NCI-H82 treated with DMSO at 0.1 percent for 48 hours (cell line): ENCODE data around the gene CNOT1.

ENCODE experiments used
- DNase-seq: peaks from one replicate; lab custom pipeline; 2025; ENCODE audit not compliant: unreplicated experiment; lab: John Stamatoyannopoulos, UW

CNOT1 gene

DNA sequence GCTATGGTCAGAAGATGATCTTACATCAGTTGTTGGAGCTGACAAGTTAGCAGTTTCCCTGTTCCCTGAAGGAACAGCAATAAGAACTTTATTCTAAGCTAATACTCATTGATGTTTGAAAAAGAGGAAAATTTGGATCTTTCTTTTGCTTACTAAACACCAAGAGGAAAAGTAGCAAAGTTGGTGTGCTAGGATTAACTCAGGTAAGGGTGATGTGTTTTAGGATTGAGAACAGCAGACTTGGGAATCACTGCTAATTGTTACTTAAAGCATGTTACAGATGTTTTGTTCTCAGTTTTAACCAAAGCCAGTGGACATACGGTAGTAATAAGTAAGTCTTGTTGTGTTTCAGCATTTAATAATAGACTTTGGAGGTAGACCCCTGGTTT, 110.7 kb downstream of the CNOT1 start:
- DNase-seq, result no peak

DNA sequence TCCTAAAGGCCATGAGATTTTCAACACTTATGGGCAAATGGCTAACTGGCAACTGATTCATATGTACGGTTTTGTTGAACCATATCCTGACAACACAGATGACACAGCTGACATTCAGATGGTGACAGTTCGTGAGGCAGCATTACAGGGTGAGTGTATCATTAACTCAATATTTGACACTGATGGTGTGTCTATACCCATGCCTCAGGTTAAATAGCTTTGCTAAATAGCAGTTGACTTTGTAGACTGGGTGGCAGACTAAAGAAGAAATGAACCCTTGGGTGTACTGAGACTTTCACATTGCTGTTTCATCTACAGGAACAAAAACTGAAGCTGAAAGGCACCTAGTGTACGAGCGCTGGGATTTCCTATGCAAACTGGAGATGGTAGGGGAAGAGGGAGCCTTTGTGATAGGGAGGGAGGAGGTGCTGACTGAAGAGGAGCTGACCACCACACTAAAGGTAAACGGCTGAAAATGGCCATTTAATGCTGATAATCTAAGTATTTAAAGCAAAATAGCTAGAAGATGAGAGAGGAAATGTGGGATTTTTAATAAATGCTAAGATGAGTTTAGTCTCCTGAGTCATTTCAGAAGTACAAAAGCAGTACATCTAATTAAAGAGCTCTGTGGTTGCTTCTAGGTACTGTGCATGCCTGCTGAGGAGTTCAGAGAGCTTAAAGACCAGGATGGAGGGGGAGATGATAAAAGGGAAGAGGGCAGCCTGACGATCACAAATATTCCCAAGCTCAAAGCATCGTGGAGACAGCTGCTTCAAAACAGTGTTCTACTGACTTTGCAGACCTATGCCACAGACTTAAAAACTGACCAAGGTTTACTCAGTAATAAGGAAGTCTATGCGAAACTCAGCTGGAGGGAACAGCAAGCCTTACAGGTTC, 111.3 kb downstream of the CNOT1 start:
- no peak for DNase-seq

DNA sequence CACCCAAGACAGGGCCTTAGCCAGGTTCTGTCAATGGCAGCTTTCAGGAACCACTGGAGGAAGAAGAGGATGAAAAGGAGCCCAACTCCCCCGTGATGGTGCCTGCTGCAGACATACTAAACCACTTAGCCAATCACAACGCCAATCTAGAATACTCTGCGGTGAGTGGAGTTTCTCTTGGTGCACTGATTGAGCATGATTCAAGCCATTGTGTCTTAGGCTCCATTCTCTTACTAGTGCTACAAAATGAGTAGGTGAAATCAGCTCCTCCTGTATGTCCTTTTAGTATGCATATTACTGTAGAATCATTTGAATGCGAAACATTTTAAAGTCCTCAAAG, 112.9 kb downstream of the CNOT1 start:
- no peak for DNase-seq

DNA sequence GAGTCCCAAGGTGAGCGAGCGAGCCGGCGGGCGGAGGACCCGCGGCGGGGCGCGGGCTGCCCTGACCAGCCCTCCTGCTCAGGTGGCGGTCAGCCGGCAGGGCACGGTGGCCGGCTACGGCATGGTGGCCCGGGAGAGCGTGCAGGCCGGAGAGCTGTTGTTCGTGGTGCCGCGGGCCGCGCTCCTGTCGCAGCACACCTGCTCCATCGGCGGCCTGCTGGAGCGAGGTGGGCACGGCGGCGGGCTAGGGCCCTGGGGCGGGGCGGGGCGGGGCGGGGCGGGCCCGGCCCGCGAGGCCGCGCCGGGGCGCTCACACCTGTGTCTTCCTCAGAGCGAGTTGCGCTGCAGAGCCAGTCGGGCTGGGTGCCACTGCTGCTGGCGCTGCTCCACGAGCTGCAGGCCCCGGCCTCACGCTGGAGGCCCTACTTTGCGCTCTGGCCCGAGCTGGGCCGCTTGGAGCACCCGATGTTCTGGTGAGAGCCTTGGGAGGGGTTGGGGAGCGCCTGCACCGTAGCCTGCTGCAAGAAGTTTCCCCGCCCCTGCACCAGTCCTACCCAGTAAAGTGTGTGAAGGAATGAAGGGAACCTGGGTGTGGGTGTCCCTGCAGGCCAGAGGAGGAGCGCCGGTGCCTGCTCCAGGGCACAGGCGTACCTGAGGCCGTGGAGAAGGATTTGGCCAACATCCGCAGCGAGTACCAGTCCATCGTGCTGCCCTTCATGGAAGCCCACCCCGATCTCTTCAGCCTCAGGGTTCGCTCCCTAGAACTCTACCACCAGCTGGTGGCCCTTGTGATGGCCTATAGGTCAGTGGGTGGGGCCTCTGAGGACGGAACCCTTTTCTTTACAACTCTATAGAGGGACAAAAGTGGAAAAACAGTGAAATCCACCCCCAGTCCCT, 113.5 kb downstream of the CNOT1 start:
- no peak for DNase-seq

DNA sequence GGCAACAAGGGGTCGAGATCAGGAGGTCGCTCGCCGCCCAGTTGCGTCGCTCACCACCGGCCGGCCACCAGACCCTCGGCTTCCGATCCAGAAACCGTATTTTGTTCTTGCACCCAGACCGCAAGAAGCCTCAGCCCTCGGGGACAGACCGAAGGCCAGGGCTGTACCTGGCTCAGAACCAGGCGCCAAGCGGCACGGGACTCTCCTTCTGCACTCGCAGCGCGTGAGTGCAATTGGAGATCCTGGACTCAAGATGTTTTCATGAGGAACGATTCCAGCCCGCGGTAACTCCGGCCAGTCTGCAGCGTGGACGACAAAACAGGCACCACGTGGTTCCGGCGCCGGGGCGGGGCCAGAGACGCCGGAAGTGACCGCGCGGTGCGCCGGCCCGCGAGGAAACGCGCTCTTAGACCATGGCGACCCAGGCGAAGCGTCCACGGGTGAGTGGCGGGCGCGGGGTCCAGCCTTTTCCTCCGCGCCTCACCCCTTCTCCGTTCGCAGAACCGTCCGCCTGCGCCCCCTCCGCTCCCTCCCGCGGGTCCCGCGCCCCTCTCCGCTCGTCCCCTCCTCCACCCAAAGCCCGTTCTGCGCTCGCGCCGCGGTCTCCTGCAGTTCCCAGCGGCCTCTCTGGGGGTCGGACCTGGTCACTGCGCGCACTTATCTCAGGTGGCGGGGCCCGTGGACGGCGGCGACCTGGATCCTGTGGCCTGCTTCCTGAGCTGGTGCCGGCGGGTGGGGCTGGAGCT, 114.3 kb downstream of the CNOT1 start, which contains the start of gene SETD6:
SETD6 (plus strand) TSS at position 393 of the 746 bp plus-strand sequence; CDS start at position 414, 21 bp downstream.
- peak; percentile 66 for DNase-seq

DNA sequence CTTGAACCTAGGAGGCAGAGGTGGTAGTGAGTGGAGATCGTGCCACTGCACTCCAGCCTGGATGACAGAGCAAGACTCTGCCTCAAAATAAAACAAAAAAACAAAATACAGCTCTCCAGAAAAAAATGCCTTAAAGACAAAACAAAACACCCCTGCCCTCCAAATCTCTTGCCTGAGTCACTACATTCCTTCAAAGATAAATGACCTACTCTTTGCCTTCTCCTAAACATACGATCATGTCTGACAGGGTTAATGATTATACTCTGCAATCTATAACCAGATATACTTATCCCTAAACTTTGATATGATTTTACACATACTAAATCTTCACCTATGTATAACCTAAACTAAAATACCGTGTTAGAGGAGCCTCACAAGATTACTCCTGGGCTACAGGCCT, 115.8 kb downstream of the CNOT1 start:
- DNase-seq, result no peak

DNA sequence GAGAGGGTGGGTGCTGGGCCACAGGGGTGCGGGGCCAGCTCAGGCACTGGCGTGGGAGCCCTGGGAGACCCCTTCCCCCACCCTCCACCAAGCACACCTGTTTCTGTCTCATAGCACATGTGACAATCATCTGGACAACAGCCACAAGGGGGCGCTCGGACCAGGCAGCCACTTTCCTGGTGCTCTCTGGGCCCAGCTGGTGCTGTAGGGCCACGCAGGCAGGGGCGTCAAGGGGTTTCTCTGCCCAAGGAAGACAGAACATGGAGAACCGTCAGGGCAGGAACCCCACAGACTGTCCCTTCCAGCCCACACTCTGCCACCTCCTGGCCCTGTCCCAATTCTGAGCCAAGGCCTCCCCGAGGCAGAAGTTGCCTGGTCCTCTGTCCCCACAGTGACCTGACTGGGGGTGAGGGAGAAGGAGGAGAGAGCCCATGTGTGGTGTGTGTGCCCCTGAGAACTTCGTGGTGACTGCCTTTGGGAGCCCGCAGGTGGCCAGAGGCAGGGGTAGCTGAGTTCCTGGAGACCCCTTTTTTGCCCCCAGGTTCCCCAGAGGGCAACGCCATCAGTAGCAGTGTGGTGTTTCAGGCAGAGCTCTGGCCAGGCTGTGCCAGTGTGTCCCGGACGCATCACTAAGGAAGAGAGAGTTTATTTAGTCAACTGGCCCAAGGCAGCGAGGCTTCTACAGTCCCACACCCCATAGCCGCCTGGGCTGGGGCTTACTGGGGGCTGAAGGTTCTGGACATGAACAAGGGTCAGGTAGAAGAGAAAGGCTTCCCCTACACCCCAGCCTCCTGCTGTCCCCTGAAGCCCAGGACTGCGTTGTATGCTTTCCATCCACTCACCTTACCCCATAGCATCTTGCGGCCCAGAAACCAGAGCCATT, 117.5 kb downstream of the CNOT1 start:
- DNase-seq, result peak; percentile 62

DNA sequence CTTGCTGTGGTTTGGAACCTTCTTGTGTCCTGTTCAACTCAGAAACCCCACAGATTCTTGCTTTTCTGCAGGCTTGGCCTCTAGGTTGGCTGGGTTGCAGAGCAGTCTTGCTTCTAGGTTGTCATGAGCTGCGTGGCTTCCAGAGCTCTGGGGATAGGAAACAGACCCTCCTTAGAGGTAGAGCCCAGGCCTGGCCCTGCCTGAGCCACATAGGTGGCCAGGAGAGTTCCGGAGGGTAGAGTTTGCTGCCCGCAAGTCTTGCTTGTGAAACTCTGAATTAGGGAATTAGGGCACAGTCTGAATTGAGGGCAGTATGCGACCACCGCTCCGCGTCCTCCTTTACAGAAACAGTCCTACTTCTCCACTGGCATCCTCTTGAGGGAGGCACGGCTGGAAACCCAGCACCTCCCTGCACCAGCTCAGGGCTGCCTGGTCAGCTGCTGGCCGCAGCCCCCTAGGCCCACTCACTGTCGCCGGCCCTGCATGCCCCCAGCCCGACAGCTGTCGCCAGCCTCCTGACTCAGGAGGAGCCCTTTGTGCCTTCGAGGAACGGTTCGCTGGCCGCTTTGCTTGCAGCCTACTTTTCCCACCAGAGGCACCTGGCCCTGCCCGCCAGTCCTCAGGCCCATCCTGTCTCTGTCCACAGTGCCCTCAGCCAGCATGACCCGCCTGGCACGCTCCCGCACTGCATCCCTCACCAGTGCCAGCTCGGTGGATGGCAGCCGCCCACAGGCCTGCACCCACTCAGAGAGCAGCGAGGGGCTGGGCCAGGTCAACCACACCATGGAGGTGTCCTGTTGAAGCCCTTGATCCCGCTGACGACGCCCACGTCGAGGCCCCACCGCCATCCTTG, 118.6 kb downstream of the CNOT1 start:
- no peak for DNase-seq

DNA sequence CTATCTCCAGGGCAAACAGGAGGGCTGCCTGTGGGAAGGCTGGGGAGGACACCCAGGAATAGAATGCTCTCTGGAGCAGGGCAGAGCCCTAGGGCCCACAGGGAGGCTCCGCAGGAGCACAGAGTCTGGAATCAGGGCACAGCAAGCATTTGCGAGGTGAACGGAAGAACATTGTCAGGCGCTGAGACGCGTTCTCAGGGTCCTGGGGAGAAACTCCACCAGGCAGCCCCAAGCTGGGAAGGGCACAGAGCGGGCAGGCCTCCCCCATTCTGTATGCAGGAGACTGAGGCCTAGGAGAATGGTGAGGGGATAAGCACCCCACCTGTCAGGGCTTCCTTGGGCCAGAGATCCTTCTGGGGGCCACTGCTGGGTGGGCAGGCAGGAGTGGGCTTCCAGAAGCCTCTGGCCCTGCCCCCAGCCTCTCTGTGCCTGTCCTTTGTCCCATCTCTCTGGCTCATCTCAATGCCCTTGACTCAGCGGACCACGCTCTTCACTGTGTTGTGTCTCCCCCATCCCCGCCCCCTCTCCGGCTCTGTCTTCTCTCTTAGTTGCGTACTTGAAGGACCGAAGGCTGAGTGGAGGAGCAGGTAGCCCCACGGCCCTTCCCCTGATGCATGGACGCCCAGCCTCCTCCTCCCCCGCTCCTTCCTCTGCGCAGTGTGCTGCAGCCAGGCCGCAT, 119.4 kb downstream of the CNOT1 start:
- no peak for DNase-seq

DNA sequence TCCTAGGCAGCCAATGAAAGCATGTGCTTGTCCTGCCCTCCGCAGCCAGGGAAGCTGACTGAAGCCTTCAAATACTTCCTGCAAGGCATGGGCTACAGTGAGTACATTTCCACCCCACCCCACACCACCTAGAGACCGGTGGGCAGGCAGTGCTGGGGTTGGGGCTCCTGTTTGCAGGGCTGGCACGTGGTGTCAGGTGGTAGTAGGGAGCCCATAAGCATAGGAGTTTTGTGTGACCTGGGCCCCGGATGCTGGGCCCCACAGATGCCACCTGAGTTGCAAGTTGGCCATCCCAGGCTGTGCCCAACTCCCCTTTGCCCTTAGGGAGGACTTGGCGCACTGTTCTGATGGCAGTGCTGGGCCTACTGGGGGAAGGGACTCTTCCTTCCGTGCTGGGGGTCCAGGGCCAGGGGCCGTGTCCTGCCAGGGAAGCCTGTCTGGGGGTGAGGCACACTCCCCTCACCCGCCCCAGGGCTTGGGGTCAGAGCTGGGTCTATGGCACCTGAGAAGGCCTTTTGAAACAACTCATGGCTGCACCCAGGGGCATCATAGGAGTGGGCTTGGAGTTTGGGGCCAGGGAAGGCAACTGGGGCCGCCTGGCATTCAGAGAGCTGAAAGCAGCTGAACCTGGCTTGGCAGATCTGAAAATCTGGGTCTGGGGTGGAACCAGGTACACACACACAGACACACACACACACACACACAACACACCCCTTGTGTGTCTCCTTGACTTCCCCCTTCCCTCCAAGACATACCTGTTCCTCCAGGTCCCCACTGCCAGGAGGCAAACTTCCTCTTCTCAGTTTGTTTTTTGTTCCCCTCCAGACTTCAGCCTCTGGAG, 120.2 kb downstream of the CNOT1 start:
- DNase-seq, result no peak

DNA sequence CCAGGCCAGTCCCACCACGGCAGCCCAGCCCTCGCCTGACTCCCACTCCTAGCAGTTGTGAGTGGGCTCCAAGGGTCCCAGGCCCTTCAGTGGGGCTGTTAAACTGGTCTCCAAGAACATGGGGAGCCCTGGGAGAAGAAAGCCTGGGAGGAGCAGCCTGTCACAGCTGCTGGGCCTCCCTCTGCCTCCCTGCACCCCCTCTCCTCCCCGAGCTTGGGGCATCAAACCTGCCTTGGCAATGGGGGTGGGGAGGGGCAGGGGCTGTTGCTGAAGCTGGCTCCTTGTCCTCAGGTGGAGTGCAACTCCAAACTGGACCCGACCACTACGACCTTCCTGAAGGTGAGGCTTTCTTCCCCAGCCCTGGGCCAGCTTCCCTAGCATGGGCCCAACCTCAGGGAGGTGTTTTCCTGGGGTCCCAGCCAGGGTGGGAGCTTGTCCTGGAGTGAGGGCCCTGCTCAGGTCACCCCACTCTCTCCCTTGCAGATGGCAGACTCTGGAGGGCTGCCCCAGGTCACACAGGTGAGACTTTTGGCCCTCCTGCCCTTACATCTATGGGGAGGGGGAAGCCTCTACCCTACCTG, 120.9 kb downstream of the CNOT1 start:
- DNase-seq, result no peak

DNA sequence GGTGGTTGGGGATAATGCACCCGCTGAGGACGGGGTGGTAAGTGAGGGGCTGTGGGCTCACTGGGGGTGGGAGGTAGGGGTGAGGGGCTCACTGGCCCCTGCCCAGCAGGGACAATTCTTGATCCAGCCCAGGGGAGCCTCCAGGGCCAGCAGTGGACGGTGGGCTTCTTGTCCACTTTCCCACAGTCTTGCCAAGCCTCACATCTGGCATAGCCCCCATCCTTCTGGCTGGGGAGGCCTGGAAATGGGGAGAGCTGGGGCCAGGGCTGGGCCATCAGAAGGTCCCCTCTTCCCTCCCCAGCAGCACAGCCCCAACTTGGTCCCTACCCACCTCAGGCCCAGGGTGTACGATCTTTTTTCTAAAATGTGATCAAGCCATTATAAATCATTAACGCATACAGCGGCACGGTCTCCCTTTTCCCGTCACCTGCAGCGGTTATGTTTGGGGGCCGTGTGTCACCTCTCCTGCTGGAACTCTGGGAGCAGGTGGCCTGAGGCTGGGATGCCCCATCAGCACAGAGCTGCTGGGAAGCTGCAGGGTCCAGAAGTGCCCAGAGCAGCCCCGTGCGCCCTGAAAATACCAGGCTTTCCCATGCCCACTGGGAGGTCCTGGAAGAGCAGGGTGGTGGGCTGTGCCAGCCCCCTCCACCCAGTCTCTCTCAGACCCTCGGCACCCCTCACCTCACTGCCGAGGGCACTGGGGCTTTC, 121.5 kb downstream of the CNOT1 start:
- DNase-seq, result no peak

DNA sequence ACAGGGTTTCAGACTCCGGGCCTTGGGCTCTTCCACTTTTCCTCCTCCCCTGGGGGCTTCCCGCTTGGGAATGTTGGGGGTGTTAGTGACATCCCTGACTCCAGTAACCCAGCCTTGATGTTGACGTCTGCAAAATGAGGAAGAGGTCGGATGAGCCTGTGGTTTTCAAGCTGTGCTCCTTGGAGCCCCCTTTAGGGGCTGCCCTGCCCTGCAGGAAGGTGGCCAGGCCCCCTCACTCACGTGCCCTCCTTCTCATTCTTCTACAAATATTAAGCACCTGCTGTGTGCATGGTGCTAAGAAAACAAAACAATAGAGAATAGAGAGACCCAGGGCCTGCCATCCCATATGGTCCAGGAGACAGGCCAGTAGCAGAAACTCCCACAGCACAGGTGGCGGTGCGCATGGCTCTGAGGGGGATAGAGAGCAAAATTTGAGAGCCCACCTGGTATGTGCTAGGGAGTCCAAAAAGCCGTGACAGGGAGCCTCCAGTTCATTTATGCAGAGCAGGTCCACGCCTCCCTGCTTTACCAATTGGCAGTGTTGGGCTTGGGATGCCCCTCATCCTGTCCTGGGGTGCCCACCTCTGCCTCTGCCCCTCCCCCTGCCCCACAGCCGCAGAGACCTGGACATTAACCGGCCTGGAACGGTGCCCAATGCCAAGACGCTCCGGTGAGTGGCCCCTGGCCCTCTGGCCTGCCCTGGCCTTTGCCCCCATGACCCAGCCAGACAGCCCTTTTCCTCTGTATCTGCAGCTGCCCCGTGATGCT, 122.2 kb downstream of the CNOT1 start:
- DNase-seq, result no peak

DNA sequence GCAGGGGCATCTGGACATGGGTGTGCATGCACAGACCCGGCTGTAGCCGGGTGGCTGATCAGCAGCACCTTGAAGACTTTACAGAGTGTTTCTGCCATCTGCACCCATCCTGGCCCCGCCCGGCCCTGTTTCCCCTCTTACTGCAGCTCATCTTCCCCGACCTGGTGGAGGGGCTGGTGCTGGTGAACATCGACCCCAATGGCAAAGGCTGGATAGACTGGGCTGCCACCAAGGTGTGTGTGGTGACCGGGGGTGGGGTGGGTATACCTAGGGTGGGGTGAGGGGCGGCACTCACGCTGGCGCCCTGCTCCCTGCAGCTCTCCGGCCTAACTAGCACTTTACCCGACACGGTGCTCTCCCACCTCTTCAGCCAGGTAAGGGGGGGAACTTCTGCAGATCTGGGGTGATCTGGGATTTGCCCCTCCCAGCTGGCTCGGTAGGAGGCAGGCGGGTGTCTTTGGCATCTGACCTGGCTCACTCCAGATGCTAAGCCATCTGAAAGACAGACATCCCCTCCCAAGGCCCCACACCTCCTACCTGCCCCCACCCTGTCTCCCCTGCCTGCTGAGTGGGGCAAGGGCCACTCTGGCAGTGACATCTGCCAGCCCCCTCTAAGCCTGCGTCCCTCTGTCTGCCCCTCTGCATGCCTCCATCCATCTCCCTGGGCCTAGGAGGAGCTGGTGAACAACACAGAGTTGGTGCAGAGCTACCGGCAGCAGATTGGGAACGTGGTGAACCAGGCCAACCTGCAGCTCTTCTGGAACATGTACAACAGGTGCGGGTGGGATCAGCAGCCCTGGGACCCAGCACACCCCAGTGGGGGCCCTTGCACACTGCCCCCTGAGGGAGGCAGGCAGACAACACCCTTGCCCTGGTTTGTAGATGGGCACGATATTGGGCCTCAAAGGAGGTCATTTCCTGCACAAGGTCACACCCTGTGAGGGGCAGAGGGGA, 123.1 kb downstream of the CNOT1 start:
- DNase-seq, result no peak
